Measurements from ENCODE around the gene RNF215. TPM values are rescaled to one million over a fixed set of nuclear protein-coding genes. Genes with fewer than 3 reads are reported as not detected.
A peak's percentile ranks its signal among the peaks of the same experiment; 100 is the strongest.

RNF215 gene
- polyA plus RNA-seq, 3 donors from 2014 or later = 0.38 to 1.1 (median 0.56) TPM

- no peak overlapping the region for H3K27ac Mint-ChIP-seq
- no peak for DNase-seq
Measured at GRCh38 chr22:30397656-30398635, 10.7 kb upstream of the RNF215 start.

GRCh38 chr22:30396871-30397655 is 9.9 kb upstream of the RNF215 start, which contains the start of gene SEC14L2:
SEC14L2 (plus strand) TSS chr22:30397018; CDS start chr22:30397117, 99 bp downstream.
- H3K4me1 Mint-ChIP-seq = peaks cover 17 to 25% of the 10 kb centered on the region in 2 donors
- DNase-seq = peak in 1 of 3 donors; percentile 9
- H3K4me3 Mint-ChIP-seq = peak within 1 kb of the TSS; percentile 38 to 73 (median 51)
- no peak within 1 kb of the TSS for H3K27ac Mint-ChIP-seq
- H3K27me3 Mint-ChIP-seq (ENCODE audit: low read depth in 3 of 3) = peaks cover 9 to 35% (median 16%) of the 10 kb centered on the region in 3 donors
- no peaks in the 10 kb centered on the region for H3K36me3 Mint-ChIP-seq
- no peaks in the 10 kb centered on the region for H3K9me3 Mint-ChIP-seq

More at GRCh38 chr22:30397656-30398635, 10.7 kb upstream of the RNF215 start:
- no peaks in the 10 kb centered on the region for H3K36me3 Mint-ChIP-seq
- H3K27me3 Mint-ChIP-seq (ENCODE audit: low read depth in 3 of 3) = peaks cover 9 to 35% (median 16%) of the 10 kb centered on the region in 3 donors
- H3K4me3 Mint-ChIP-seq = peak overlapping the region in 3 of 5 donors; percentile 40 to 45 (median 44)
- peaks cover 17 to 25% of the 10 kb centered on the region in 2 donors for H3K4me1 Mint-ChIP-seq
- no peaks in the 10 kb centered on the region for H3K9me3 Mint-ChIP-seq

DNA sequence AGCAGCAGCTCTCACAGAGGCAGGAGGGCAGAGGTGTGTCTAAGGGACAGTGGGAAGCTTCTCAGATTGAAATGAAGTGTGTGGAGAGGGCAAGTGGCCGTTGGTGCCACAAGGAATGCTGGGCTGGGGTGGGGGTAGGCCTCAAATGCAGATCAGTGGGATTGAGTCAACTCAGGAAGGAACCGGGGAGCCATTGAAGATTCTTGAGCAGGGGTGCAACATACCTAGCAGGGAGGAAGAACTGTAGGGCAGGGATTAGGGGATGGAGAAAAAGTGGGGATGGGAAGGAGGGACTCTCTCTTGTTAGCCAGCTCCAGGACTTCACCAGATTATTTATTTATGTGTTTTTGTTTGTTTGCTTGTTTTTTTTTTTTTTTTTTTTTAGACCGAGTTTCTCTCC is 6.7 kb upstream of the RNF215 start:
- no peaks in the 10 kb centered on the region for H3K36me3 Mint-ChIP-seq
- peaks cover 15 to 23% of the 10 kb centered on the region in 2 donors for H3K4me1 Mint-ChIP-seq
- H3K9me3 Mint-ChIP-seq = no peaks in the 10 kb centered on the region
- no peak overlapping the region for H3K27ac Mint-ChIP-seq
- DNase-seq = no peak
- no peak overlapping the region for H3K4me3 Mint-ChIP-seq
- peaks cover 9 to 27% (median 11%) of the 10 kb centered on the region in 3 donors for H3K27me3 Mint-ChIP-seq (ENCODE audit: low read depth in 3 of 3)

- Mint-ChIP-seq H3K27me3 (ENCODE audit: low read depth in 3 of 3) (peaks cover 7 to 22% (median 8%) of the 10 kb centered on the region in 3 donors), H3K36me3 (no peaks in the 10 kb centered on the region), H3K27ac (no peak overlapping the region), H3K4me3 (no peak overlapping the region), H3K4me1 (peaks cover 9 to 17% of the 10 kb centered on the region in 2 donors), H3K9me3 (no peaks in the 10 kb centered on the region)
- DNase-seq = no peak
Measured at GRCh38 chr22:30393322-30393680, 6.1 kb upstream of the RNF215 start.

DNA sequence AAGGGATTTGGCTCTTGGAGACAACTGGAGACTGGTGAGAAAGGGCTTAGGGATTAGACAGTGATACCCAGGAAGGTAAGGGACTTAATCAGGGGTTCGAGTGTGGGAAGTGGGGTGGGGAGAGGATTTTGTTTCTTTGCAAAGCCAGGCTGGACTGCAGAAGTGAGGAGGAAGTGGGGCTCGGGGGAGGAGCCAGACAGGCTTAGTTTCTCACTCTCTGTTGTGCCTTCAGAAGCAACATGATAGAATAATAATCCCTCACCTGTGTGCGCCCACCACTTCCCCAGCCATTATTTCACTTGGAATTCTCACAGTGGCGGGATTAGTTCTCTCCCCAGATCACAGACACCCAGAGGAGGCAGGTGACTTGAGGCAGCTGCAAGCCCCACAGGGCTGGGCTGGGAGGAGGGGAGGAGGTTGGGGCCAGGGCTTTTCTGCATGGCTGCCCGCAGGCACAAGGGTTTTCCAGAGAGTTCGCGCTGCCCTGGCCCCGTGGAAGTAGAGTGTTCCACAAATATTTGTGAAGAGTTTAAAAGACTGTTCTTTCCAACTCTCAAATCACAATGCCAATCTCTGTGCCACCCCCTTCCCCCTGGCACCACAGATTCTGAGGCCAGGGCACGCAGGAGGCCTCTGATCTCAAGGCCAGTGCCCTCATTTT is 5.6 kb upstream of the RNF215 start:
- no peaks in the 10 kb centered on the region for H3K36me3 Mint-ChIP-seq
- H3K4me1 Mint-ChIP-seq = peaks cover 4 to 12% of the 10 kb centered on the region in 2 donors
- H3K9me3 Mint-ChIP-seq = no peaks in the 10 kb centered on the region
- H3K27ac Mint-ChIP-seq = no peak overlapping the region
- peaks cover 1 to 22% (median 8%) of the 10 kb centered on the region in 3 donors for H3K27me3 Mint-ChIP-seq (ENCODE audit: low read depth in 3 of 3)
- H3K4me3 Mint-ChIP-seq = no peak overlapping the region
- no peak for DNase-seq

DNA sequence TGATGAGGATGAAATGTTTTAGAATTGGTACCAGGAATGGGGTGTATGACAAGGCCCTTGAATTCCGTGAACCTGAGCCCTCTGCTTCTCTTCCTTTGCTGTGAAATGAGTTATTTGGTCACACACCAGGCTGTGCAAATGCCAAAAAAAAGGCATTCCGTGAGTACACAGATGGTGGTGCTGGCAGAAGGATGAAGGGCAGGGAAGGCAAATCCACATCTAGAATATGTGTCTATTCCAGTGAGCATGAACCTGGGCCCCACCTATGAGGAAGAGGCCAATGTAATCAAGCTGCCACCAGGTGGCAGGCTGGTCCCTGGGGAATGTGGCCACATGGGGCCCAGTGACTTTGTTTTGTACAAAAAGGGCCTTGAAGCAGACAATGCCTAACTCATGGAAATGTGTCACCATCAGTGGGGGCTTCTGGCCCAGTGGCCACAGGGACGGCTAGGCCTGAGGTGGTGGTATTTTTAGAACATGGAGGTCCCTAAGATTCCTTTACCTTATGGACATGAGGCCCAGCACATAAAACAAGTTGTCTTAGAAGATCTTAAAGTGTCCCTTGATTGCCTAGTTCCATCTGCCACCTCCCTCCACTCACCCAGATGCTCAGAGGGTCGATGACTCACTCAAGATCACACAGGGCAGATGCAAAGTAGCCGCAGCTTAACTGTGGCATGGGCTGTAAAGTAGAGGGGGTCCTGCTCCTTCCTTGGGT is 3.9 kb upstream of the RNF215 start:
- no peaks in the 10 kb centered on the region for H3K9me3 Mint-ChIP-seq
- peaks cover 6 to 8% of the 10 kb centered on the region in 2 donors for H3K4me1 Mint-ChIP-seq
- H3K27ac Mint-ChIP-seq = peak overlapping the region in 3 of 6 donors; percentile 29 to 84 (median 64)
- peaks cover 0 to 17% (median 8%) of the 10 kb centered on the region in 3 donors for H3K27me3 Mint-ChIP-seq (ENCODE audit: low read depth in 3 of 3)
- no peaks in the 10 kb centered on the region for H3K36me3 Mint-ChIP-seq
- no peak overlapping the region for H3K4me3 Mint-ChIP-seq
- peak; percentile 59 to 72 (median 61) for DNase-seq

DNA sequence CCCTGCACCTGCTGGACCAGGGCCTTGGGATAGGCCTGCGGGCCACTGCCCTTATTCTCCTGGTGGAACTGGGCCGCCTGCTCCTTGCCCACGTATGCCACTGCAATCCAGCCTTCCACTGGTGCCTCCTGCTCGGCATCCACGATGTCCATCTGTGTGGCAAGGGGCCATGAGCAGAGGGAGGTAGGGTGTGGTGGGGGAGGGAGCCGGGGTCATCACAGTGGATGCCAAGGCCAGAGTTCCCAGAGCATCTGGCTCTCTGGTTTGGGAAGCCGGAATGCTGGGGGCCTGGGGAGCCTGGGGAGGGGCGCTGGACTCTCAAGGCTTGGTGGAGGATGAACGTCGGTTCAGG is 627 bp downstream of the RNF215 start:
- Mint-ChIP-seq H3K4me1 (peaks cover 0 to 8% of the 10 kb centered on the region in 2 donors), H3K9me3 (no peaks in the 10 kb centered on the region), H3K4me3 (peak overlapping the region; percentile 70 to 86 (median 79)), H3K36me3 (peaks cover 0 to 3% (median 0%) of the 10 kb centered on the region in 3 donors), H3K27ac (peak overlapping the region in 3 of 6 donors; percentile 32 to 83 (median 57)), H3K27me3 (ENCODE audit: low read depth in 3 of 3) (peaks cover 2 to 4% (median 4%) of the 10 kb centered on the region in 3 donors)
- no peak for DNase-seq

GRCh38 chr22:30385942-30386341 is 1.3 kb downstream of the RNF215 start:
- peaks cover 0 to 3% (median 0%) of the 10 kb centered on the region in 3 donors for H3K36me3 Mint-ChIP-seq

GRCh38 chr22:30383061-30383460 is 4.2 kb downstream of the RNF215 start:
- H3K9me3 Mint-ChIP-seq = no peaks in the 10 kb centered on the region
- peaks cover 0 to 8% of the 10 kb centered on the region in 2 donors for H3K4me1 Mint-ChIP-seq
- DNase-seq = no peak
- H3K27ac Mint-ChIP-seq = no peak overlapping the region
- peaks cover 0 to 4% (median 0%) of the 10 kb centered on the region in 3 donors for H3K36me3 Mint-ChIP-seq
- no peak overlapping the region for H3K4me3 Mint-ChIP-seq
- H3K27me3 Mint-ChIP-seq (ENCODE audit: low read depth in 3 of 3) = peaks cover 2 to 4% (median 2%) of the 10 kb centered on the region in 3 donors

More at GRCh38 chr22:30385942-30386341, 1.3 kb downstream of the RNF215 start:
- DNase-seq = no peak
- no peaks in the 10 kb centered on the region for H3K9me3 Mint-ChIP-seq
- peaks cover 0 to 8% of the 10 kb centered on the region in 2 donors for H3K4me1 Mint-ChIP-seq
- peaks cover 2 to 4% (median 2%) of the 10 kb centered on the region in 3 donors for H3K27me3 Mint-ChIP-seq (ENCODE audit: low read depth in 3 of 3)
- peak overlapping the region; percentile 7 to 86 (median 71) for H3K4me3 Mint-ChIP-seq
- H3K27ac Mint-ChIP-seq = peak overlapping the region in 2 of 6 donors; percentile 33 to 69

DNA sequence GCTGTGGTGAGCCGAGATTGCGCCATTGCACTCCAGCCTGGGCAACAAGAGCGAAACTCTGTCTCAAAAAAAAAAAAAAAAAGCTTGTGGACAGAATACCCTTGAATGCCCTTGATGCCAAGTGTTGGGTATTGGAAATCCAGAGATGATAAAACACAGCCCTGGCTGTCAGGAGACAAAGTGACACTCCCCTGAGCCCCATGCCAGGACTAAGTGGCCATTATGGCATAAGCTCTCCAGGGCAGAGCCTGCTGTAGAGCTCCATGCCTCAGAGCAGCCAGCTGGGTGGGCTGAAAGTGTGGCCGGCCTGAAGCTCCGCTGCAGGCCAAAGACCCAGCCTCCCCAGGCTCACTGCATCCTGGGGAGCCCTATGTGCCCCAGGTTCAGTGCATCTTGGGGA is 4.9 kb downstream of the RNF215 start:
- Mint-ChIP-seq H3K4me1 (peaks cover 0 to 5% of the 10 kb centered on the region in 2 donors), H3K36me3 (peaks cover 0 to 7% (median 0%) of the 10 kb centered on the region in 3 donors), H3K4me3 (no peak overlapping the region), H3K9me3 (no peaks in the 10 kb centered on the region), H3K27me3 (ENCODE audit: low read depth in 3 of 3) (peaks cover 2 to 3% (median 2%) of the 10 kb centered on the region in 3 donors), H3K27ac (no peak overlapping the region)
- DNase-seq = no peak

DNA sequence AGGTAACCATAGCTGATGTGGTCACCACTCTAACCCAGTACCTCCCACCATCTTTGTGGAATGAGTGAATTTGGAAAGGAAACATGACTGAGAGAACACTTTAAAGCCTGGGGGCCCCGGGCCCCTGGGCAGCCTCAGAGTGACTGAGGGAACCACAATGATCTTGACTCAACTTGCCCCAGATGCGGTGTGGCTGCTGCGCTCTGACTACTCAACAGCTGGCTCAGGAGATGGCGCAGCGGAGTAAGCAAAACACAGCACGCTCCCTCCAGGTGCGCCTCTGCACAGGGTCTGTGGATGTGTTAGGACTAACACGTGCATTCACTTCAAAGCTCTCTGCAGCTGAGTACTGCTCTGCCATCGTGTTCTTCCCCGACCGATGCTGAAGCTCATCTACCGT is 5.9 kb downstream of the RNF215 start:
- Mint-ChIP-seq H3K36me3 (peaks cover 0 to 7% (median 0%) of the 10 kb centered on the region in 3 donors), H3K27me3 (ENCODE audit: low read depth in 3 of 3) (peaks cover 2% of the 10 kb centered on the region in 3 donors), H3K4me1 (peaks cover 0 to 1% of the 10 kb centered on the region in 2 donors), H3K4me3 (no peak overlapping the region), H3K9me3 (no peaks in the 10 kb centered on the region), H3K27ac (no peak overlapping the region)
- no peak for DNase-seq

GRCh38 chr22:30380011-30380410 is 7.2 kb downstream of the RNF215 start:
- Mint-ChIP-seq H3K36me3 (peaks cover 0 to 7% (median 0%) of the 10 kb centered on the region in 3 donors), H3K27ac (no peak overlapping the region), H3K9me3 (no peaks in the 10 kb centered on the region), H3K4me1 (no peaks in the 10 kb centered on the region), H3K4me3 (no peak overlapping the region), H3K27me3 (ENCODE audit: low read depth in 3 of 3) (peaks cover 2 to 4% (median 2%) of the 10 kb centered on the region in 3 donors)
- no peak for DNase-seq

Data from immature natural killer cell (primary cell).